ENCODE data around the gene SLC9A9.

GRCh38 chr3:143413372-143413771 lies 434.9 kb downstream of the SLC9A9 start:
- TF ChIP-seq, protein P1, sequence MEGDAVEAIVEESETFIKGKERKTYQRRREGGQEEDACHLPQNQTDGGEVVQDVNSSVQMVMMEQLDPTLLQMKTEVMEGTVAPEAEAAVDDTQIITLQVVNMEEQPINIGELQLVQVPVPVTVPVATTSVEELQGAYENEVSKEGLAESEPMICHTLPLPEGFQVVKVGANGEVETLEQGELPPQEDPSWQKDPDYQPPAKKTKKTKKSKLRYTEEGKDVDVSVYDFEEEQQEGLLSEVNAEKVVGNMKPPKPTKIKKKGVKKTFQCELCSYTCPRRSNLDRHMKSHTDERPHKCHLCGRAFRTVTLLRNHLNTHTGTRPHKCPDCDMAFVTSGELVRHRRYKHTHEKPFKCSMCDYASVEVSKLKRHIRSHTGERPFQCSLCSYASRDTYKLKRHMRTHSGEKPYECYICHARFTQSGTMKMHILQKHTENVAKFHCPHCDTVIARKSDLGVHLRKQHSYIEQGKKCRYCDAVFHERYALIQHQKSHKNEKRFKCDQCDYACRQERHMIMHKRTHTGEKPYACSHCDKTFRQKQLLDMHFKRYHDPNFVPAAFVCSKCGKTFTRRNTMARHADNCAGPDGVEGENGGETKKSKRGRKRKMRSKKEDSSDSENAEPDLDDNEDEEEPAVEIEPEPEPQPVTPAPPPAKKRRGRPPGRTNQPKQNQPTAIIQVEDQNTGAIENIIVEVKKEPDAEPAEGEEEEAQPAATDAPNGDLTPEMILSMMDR (IDR thresholded peaks at IDR 0.05): no peak
- no peak for TF ChIP-seq POLR2A (IDR thresholded peaks at IDR 0.05)
